Activated naive CD4-positive, alpha-beta T cell treated with anti-CD3 and anti-CD28 coated beads, Interleukin-2, amount 50 U/mL, for 16 hours (primary cell): Measurements from ENCODE around the gene ARMC10.
"Not testable (repeated sequence)": the region's sequence is repeated elsewhere in the genome, so short reads cannot be mapped to it uniquely, and the experiment has no call there.

Experiments used
- DNase-seq: peaks from one replicate; pipeline ENCODE4 v3.0.0-alpha.2; 2020

ARMC10 gene

DNA sequence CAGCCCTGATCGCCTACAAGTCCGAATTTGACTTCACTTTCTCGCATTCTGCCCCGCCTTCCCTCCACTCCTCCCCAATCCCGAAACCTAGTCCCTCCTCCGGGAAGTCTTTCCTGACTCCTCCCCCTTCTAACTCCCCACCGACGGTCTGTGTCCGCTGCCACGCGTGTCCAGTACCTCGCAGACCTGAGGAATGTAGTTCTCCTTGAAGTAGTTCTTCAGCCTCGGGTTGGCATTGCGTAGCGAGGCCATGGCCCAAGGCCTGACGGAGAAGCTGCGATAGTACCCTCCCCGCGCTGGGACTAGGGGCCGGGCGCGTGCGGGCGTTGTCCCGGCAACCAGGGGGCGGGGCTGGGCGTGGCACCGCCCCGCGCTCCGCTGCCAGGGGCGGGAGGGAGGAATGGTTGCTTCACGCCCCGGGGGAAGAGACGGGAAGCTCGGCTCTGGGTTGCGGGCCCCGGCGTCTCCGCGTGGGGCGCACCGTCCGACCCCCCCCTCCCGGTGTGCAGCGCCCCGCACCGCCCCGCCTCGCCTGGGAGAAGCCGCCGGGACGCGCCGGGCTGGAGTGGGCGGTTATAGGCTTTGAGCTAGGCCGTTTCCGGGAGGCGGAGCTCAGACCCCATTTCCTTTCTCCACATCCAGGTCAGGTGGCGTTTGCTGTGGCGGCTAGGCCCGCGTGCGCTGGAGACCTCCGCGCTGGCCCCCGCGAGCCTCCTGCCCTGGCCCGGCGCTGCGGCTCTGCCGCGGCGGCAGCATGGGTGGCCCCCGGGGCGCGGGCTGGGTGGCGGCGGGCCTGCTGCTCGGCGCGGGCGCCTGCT is at the start of gene ARMC10, which contains the start of gene FBXL13:
Gene ARMC10 (plus strand): TSS at position 622 of the 818 bp plus-strand sequence. CDS start 133 bp downstream, at position 755.
Gene FBXL13 (minus strand): TSS at position 278 of the 818 bp plus-strand sequence.
- DNase-seq, result peak; percentile 90

DNA sequence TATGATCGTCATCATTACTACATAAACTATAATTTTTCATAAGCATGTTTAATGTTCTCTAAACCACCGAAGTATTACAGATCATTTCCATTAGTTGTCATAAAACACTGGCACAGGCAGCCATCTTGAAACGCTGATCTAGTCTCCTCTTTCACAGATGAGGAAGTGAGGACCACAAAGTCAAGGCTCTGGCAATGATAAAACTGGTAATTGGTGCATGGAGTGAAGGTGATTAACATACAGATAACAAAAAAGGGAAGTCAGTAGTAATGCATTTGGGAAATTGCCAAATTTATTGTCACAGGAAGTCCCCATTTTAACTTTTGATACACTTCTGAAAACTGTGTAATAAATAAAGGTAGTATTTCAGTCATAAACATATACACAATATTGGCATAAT is 49.6 kb upstream of the ARMC10 start:
- DNase-seq, result no peak

DNA sequence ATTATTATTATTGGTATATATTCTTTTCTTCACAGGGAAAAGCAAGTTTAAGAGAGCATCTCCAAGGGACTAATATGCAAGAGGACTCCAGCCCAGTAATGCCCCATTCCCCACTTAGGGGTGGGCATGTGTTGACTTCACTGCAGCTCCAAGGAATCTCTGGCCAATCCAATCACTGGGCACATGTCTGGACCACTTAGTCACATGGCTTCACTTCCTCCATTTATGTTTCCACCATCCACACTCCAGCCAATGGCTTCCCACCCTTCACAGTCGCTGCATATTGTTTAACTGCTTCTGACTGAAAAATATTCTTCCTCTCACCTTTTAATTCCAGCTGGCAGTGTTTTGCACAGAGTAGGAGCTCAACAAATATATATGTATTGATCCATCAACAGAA is 43.9 kb upstream of the ARMC10 start:
- DNase-seq, result no peak

DNA sequence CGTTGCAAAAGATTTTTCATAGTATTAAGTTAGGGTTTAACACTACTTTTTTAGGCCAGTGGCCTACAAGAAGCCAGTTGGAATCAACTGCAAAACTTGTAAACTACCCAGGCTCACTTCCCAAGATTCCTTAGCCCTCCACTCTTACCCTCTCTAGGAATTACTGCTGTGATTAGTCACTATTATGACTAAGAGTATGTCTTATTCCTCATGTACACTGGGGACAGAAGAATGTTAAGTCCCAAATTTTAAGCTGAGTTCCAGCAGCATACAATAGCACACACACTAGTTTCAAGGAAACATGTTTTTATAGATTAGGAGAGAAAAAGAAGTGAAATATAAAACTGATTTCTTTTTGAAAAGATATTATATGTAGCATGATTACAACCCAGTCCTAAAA is 43.2 kb upstream of the ARMC10 start:
- DNase-seq, result no peak

DNA sequence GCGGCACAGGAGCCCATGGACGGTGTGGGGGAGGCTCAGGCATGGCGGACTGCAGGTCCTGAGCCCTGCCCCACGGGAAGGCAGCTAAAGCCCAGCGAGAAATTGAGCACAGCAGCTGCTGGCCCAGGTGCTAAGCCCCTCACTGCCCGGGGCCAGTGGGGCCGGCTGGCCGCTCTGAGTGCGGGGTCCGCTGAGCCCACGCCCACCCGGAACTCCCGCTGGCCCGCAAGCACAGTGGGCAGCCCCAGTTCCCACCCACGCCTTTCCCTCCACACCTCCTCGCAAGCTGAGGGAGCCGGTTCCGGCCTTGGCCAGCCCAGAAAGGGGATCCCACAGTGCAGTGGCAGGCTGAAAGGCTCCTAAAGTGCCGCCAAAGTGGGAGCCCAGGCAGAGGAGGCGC is 40.6 kb upstream of the ARMC10 start:
- not testable (repeated sequence) for DNase-seq

DNA sequence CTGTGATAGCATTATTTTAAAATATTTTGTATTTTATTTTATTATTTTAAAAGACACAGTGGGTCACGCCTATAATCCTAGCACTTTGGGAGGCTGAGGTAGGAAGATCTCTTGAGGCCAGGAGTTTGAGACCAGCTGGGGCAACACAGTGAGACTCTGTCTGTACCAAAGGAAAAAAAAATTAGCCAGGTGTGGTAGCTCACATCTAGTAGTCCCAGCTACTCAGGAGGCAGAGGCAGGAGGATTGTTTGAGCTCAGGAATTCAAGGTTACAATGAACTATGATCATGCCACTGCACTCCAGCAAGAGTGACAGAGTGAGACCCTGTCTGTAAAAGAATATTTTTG is 37.5 kb upstream of the ARMC10 start:
- DNase-seq, result no peak

DNA sequence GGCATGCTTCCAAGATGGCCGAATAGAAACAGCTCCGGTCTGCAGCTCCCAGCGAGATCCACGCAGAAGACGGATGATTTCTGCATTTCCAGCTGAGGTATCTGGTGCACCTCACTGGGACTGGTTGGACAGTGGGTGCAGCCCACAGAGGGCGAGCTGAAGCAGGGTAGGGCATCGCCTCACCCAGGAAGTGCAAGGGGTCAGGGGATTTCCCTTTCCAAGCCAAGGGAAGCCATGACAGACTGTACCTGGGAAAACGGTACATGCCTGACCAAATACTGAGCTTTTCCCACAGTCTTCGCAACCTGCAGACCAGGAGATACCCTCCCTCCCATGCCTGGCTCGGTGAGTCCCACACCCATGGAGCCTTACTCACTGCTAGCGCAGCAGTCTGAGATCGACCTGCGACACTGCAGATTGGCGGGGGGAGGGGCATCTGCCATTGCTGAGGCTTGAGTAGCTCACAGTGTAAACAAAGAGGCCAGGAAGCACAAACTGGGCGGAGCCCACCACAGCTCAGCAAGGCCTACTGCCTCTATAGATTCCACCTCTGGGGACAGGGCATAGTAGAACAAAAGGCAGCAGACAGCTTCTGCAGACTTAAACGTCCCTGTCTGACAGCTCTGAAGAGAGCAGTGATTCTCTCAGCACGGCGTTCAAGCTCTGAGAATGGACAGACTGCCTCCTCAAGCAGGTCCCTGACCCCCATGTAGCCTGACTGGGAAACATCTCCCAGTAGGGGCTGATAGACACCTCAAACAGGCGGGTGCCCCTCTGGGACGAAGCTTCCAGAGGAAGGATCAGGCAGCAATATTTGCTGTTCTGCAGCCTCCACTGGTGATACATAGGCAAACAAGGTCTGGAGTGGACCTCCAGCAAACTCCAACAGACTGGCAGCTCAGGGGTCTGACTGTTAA is 36.9 kb upstream of the ARMC10 start:
- DNase-seq, result not testable (repeated sequence)

DNA sequence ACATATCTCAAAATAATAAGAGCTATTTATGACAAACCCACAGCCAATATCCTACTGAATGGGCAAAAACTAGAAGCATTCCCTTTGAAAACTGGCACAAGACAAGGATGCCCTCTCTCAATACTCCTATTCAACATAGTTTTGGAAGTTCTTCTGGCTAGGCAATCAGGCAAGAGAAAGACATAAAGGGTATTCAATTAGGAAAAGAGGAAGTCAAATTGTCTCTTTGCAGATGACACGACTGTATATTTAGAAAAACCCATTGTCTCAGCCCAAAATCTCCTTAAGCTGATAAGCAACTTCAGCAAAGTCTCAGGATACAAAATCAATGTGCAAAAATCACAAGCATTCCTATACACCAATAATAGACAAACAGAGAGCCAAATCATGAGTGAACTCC is 33.1 kb upstream of the ARMC10 start:
- DNase-seq, result not testable (repeated sequence)

DNA sequence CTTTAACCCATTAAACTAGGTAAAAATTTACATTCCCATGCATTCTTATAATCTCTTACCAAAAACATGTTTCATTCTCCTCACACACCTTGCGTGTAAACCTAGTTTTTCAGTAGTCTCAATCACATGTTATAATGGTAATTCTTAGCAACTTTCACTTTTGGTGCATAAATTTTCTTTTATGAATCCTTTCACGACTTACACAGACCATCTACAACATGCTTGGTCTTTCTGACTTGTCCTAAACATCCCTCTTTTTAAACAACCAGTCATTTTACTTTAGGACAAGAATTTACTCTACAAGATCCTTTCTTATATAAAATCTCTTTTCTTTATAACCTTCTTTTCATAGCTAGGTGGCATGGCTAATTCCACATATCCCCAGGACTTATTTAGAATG is 26.1 kb upstream of the ARMC10 start:
- DNase-seq, result no peak

DNA sequence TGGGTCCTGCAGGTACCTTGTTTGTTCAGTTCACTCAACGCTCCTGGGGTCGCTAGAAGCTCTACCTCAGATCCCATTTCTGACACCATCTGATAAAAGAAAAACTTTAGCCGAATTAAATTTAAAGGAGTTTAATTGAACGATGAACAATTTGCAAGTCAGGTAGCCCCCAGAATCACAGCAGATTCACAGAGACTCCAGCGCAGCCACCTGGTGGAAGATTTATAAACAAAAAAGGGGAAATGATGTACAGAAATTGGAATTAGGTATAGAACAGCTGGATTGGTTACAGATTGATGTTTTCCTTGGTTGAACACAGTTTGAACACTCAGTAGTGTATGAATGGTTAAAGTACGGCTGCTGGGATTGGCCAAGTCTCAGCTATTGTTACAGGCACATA is 23.4 kb upstream of the ARMC10 start:
- no peak for DNase-seq

DNA sequence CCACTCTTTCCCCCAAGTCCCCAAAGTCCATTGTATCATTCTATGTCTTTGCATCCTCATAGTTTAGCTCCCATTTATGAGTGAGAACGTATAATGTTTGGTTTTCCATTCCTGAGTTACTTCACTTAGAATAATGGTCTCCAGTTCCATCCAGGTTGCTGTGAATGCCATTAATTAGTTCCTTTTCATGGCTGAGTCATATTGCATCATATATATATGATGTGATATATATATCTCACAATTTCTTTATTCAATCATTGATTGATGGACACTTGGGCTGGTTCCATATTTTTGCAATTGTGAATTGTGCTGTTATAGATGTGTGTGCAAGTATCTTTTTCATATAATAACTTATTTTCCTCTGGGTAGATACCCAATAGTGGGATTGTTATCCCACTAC is 18.9 kb upstream of the ARMC10 start:
- not testable (repeated sequence) for DNase-seq

DNA sequence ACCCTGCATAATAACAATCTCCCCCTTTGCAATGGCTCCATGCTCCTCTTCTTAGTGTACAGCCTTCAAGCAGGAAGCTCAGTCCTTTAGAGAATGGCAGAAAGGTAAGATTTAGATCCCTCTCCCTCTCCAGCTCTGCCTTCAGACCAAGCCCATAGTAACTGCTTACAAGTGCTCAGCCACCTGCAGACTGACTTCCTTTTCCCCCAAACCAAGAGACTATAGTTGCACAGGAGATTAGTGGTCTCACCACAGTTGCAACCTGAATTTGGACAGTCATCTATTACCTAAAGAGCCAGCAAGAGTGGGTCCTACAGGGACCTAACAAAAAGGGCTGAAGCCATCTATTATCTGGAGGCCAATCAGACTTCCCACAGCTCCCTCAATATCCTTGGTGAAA is 16.8 kb upstream of the ARMC10 start:
- no peak for DNase-seq

DNA sequence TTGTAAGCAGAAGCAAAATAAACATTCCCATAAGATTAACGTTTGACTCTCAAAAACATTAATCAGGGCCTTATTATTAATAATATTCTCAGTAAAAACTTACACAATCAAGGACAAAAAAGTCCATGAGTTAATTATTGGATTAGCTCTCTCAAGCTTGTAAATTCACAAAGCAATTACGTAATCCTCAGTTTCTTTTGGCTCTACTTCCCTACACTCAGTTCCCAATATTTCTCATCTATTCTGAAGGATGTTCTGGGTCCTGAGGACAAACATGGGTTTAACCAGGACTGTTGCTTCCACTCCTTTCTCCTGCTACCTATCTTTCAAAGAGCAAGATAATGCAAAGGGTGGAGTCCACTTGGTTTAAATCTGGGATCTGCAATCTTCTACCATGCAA is 15.5 kb upstream of the ARMC10 start:
- DNase-seq, result no peak

DNA sequence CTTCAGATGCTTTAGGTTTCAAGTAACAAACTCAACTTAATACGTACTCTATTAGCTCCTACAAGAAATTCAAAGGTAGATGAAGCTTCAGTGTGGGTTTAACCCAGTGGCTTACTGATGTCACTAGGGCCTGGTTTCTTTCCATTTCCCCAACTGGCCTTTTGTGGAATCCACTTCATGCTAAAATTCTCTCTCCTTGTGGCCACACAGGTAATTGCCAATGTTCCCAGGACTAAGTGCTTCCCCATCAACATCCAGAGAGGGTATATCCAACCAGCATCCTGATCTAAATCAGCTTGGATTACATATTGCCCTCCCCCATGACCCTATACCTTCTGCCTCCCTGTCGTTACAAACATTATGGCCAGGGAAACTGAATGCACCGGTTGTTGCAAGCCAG is 11.0 kb upstream of the ARMC10 start:
- no peak for DNase-seq

DNA sequence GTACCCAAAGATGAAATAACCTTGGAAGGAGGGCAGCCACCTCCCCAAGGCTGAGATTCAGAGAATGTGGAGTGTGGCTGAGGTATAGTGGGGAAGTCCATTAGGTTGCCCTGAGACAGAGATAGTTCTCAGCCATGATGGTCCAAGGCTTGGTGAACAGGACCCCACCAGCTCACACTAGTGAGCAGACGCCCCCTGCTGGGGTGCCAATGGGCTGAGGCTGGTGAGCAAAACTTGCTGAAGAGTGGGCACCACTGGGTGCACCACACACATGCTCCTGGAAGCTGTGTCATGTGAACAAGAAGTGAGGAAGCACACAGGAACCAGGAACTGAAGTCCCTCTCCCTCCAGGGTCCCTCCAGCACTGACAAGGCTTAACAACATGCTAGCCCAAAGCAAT is 9.3 kb upstream of the ARMC10 start:
- peak; percentile 44 for DNase-seq

DNA sequence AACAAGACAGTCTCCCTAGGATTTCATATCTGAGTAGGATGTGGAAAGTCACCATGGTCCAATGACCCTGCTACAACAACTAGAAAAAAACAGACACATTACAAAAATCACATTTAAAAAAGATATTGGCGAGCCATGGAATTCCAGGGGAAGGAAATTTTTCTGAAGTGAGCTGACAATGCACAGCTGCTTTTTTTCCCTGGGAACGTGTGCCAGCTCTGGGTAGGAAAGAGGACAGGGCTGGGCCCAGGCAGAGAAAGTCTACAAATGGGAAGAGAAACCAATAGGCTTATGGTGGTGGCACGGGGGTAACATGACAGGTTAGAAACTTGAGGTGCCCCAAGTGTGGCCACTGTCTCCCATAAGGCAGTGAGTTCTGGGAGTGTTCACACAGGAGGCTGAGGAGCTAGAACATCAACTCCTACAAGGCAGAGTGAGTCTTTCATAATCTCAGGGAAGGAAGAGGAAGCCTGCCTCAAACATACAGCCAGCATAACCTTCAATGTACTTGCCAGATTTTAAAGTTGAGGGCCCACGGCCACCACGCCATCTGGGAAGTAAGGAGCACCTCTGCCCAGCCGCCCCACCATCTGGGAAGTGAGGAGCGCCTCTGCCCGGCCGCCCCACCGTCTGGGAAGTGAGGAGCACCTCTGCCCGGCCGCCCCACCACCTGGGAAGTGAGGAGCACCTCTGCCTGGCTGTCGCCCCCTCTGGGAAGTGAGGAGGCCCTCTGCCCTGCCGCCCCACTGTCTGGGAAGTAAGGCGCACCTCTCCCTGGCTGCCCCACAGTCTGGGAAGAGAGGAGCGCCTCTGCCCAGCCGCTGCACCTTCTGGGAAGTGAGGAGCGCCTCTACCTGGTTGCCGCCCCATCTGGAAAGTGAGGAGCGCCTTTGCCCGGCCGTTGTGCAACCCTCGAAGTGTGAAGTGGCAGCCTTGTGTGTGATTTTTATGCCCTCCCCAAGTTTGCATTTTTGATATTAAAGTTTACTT is 6.2 kb upstream of the ARMC10 start:
- DNase-seq, result no peak

DNA sequence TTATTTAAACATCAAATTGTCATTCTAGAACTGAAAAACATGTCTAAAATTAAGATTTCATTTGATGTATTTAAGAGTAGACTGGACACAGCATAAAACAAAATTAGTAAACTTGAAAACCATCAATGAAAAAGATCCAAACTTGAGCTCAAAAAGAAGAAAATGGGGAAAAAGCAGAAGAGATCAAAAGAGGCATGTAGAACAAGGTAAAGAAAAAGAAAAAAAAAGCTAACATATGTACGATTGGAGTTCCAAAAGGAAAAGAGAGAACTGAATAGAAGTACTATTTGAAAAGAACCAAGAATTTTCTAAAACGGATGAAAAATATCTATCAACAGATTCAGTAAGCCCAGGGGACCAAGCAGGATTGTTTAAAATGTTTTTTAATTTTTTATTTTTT is 3.9 kb upstream of the ARMC10 start:
- no peak for DNase-seq

DNA sequence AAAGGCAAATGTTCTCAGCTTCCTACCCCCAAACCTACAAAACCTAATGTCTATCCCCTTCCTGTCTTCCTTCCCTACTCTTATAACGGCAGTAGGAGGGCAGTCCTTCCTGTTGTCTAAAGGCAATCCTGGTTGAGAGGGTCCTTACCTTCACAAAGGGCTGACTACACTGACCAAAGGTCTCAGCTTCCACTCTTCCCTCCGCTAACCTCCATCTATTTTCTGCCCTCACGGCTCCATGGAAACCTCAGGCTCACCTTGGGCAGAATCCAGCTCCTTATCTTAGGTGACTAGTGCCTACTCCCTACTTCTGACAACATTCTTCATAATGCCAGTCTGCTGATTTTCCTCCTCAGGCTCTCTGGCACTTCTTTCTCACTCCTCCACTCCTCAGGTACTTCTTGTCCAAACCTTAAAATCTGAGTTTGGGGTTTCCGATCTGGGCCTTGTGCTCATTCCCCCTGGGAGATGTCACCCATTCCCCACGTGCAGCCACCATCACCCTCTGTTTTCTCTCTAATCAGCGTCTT is 886 bp upstream of the ARMC10 start:
- no peak for DNase-seq

DNA sequence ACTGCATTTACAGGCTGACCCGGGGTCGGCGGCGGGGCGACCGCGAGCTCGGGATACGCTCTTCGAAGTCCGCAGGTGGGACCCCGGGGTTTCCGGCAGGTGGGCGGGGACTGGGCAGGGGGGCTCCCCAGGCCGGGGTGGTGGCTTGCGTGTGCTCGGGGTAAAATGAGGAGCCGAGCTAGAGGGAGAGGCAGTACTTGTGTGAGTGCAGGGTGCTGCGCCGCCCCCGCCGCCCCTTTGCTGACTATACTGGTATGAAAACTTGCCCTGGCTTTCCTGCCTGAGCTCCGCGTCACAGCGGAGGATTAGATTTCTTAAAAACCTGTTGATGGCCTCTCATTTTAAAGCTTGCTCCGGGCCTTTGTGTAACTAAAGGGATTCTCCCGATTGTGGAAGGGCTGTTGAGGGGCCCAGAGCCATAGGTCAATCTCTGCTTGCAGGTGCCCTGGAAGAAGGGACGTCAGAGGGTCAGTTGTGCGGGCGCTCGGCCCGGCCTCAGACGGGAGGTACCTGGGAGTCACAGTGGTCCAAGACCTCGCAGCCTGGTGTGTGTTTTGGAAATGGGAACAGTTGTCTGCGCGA is 488 bp downstream of the ARMC10 start:
- peak; percentile 88 for DNase-seq

DNA sequence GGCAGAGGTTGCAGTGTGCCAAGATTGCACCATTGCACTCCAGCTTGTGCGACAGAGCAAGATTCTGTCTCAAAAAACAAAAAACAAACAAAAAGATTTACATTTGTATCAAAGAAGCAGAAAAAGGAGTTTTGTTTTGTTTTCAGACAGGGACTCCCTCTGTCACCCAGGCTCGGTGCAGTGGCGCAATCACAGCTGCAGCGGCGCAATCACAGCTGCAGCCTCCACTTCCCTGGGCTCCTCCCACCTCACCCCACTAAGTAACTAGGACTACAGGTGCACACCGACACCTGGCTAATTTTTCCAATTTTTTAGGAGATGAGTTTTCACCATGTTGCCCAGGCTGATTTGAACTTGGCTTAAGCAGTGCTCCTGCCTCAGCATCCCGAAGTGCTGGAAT is 1.8 kb downstream of the ARMC10 start:
- no peak for DNase-seq

DNA sequence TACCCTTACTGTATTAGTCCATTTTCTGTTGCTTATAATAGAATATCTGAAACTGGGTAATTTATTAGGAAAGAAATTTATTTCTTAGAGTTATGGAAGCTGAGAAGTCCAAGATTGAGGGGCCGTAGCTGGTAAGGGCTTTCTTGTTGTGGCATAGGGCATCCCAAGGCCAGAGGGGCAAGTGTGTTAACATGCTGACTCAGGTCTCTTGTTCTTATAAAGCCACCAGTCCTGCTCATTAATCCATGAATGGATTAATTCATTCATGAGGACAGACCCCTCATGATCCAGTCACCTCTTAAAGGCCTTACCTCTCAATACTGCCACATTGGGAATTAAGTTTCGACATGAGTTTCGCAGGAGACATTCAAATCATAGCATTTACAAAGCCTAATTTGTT is 2.4 kb downstream of the ARMC10 start:
- no peak for DNase-seq

DNA sequence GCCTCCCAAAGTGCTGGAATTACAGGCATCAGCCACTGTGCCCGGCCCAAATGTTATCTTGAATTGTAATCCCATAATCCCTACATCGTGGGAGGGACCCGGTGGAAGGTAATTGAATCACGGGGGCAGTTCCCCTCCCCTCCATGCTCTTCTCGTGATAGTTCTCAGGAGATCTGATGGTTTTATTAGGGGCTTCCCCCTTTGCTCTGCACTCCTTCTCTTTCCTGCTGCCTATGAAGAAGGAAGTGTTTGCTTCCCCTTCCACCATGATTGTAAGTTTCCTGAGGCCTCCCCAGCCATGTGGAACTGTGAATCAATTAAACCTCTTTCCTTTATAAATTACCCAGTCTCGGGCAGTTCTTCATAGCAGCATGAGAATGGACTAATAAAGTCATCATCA is 3.3 kb downstream of the ARMC10 start:
- DNase-seq, result not testable (repeated sequence)
